LNCAP (cell line): ENCODE data around the gene OR13G1.

Experiments
- TF ChIP-seq, protein P1 (sequence below): fragments of 450-650 bp; IDR thresholded peaks from 2 replicates; pipeline ENCODE4 v1.5.1; 2017; ENCODE audit warnings: mild to moderate bottlenecking

The OR13G1 gene

DNA sequence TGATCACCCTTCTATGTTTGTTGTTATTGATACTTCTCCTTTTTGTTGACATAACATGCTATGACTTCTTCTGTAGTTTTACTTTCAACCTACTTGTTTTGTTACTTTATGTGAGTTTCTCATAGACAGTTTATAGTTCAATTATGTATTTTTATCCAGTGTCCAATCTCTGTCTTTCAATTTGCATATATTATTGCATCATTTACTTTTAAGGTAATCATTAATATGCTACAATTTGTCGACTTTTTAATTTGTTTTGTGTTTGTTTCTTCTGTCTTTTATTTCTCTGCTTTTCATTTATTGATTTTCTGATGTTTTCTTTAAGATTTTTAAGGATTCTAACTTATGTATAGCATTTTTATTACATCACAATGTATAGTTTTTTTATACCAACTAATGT, 10.3 kb downstream of the OR13G1 start:
- TF ChIP-seq, protein P1, sequence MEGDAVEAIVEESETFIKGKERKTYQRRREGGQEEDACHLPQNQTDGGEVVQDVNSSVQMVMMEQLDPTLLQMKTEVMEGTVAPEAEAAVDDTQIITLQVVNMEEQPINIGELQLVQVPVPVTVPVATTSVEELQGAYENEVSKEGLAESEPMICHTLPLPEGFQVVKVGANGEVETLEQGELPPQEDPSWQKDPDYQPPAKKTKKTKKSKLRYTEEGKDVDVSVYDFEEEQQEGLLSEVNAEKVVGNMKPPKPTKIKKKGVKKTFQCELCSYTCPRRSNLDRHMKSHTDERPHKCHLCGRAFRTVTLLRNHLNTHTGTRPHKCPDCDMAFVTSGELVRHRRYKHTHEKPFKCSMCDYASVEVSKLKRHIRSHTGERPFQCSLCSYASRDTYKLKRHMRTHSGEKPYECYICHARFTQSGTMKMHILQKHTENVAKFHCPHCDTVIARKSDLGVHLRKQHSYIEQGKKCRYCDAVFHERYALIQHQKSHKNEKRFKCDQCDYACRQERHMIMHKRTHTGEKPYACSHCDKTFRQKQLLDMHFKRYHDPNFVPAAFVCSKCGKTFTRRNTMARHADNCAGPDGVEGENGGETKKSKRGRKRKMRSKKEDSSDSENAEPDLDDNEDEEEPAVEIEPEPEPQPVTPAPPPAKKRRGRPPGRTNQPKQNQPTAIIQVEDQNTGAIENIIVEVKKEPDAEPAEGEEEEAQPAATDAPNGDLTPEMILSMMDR = no peak

- TF ChIP-seq, protein P1 = no peak
Measured at GRCh38 chr1:247656221-247656875, 23.2 kb downstream of the OR13G1 start.

GRCh38 chr1:247653040-247653439, 26.5 kb downstream of the OR13G1 start:
- TF ChIP-seq, protein P1 = no peak

GRCh38 chr1:247647864-247648263, 31.7 kb downstream of the OR13G1 start:
- TF ChIP-seq, protein P1 = no peak

DNA sequence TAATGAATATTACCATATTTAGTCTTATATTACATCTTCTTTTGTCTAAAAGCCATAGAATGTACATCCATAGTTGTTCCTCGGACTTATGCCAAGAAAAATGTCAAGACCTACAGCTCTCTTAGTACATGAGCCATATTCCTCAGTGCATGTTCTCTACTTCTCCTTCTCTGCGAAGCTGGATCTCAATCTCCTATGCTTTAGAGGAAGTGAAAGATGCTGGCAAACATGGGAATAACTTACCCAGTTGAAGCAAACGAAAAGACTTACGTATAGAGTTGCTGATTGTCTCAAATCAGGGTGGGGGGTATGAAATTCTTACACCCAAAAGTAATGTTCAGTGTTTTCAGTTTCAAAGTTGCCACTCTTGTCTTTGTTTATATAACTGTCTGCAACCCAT, 32.7 kb downstream of the OR13G1 start:
- TF ChIP-seq, protein P1 = no peak

- TF ChIP-seq, protein P1 = no peak
Measured at GRCh38 chr1:247642742-247643141, 36.8 kb downstream of the OR13G1 start.

DNA sequence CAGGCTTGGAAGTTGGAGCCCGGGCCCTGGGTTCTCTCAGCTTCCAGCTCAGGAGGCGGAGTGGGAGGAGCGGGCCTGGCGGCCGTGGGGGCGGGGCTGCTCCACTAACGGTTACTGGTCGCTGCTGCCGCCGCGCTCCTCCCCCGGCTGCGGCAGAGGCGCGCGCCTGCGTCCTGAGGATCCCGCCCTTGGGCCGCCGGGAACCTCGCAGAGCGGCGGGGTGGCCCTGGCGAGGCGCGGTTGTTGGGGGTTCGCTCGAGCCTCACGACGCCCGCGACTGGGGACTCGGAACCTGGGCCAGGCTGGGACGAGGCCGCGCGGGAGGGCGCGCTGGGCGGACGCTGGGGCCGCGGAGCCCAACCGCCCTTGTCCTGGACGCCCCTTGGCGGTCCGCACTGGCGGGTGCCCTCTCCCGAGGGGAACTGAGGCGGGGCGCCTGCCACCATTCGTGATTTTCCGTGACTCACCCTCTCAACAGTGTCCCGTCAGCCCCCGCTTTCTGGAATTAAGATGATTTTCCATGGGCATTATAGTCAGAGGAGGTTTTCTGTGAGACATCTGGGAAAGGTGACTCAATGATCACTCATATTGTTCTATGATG, 40.1 kb downstream of the OR13G1 start:
- TF ChIP-seq, protein P1 = no peak

- TF ChIP-seq, protein P1 = no peak
Measured at GRCh38 chr1:247638781-247639180, 40.8 kb downstream of the OR13G1 start.
